ENCODE data around the gene CRYBB1. TPM values are rescaled to one million over a fixed set of nuclear protein-coding genes. Genes with fewer than 3 reads are reported as not detected.

Gene CRYBB1
- under 1 TPM; 0.29 to 0.78 (median 0.69) TPM for polyA plus RNA-seq (ENCODE audit: insufficient read length in 3 of 3)

DNA sequence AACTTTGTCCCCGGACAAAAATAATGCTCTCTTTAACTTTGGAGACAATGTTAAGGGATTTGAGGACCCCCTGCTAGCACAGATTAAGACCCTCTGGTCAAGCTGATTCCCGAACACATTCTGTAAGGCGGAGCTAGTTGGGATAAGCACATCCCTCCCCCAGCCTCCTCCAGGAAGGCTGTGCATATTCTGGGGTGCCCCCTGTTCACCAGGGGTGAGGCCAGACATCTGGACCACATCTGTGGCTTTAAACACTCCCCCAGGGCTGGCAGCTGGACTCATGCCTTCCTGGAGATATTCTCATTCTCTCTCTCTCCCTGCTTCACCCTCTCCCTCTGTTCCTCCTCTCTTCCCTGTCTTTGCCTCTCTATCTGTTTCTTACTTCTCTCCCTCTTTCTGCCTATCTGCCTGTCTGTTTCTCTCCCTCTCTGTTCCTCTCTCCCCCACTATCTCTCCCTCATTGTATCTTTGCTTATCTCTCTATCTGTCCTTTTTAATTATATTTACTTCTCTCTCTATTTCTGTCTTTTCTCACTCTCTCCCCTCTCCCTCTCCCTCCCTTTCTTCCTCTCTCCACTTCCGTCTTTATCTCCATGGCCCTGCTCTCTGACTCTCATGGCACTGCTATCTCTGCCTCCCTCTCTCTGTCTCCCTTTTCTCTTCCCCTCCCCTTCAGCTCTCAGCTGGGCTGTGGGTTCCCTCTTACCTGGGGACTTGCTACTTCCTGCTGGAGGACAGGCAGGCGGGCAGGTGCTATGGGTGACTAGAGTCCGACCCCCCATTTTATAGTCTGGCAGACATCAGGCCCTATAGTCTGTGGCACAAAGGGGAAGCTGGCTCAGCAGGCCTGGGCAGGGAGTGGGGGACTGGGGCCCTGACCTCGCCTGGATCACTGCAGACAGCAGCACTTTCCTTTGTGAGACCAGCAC is at the start of gene CRYBB1:
TSS of gene CRYBB1 (minus strand) at position 757 of the 929 bp plus-strand sequence. CDS start 1,708 bp downstream, outside the sequence.
- no peak for DNase-seq (ENCODE audit: low read depth in 3 of 3, low spot score in 2 of 3)

DNA sequence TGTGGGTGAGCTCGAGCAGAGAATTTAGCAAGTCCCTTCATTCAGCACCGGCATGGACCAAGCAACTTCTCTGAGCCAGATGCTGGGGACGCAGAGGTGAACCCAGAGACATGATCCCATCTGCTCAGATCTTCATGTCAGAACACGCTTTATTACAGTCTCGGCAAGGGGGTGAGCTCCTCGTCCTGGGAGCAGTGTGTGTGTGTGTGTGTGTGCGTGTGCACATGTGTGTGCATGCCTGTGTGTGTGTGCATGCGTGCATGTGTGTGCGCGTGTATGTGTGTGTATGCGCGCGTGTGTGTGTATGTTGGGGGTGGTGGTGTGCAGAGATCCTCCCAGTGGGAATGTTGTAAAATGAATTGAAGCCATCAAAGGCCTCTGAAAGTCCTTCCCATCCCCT is 49.3 kb upstream of the CRYBB1 start:
- no peak for DNase-seq (ENCODE audit: low read depth in 3 of 3, low spot score in 2 of 3)

DNA sequence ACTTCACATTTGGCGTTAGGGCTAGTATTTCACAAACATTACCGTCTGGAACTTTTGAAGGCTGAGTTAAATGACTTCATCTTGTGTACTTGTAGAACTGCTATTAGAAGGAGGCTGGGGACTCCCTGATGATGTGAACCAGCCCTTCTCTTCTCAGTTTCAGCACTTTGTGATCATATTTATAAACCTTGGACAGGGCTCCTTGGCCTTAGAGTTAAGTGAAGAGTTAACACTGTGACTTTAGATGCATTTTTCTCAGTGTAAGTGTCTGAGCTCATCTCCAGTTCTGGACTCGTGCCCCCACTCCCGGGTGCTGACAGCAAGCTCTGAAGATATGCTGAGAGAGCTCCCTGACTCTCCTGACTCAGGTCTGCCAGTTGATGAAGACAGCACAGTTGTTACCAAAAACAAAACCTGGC is 48.0 kb upstream of the CRYBB1 start:
- DNase-seq (ENCODE audit: low read depth in 3 of 3, low spot score in 2 of 3) = no peak

DNA sequence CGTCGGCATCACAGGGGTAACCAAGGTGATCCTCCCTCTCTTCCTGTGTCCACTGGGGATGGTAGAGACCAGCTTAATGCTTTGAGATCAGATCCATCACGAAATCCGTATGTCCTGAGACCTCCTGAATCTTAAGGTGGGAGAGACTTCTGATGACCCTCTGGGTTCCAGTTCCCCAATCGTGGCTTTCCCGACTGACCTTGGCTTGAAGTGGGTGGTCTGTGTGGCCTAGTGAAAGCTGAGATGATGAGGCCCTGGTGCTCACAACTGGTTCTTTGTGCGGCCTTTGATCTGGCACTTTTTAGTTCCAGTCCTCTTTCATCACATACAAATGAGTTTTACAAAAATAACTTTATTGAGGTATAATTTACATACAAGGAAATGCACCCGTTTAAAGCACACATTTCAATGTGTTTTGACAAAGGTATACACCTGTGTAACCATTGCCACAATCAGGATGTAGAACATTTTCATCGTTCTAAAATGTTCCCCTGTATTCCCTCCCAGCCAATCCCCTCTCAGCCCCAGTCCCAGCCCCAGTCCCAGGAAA is 45.6 kb upstream of the CRYBB1 start:
- DNase-seq (ENCODE audit: low read depth in 3 of 3, low spot score in 2 of 3) = no peak

DNA sequence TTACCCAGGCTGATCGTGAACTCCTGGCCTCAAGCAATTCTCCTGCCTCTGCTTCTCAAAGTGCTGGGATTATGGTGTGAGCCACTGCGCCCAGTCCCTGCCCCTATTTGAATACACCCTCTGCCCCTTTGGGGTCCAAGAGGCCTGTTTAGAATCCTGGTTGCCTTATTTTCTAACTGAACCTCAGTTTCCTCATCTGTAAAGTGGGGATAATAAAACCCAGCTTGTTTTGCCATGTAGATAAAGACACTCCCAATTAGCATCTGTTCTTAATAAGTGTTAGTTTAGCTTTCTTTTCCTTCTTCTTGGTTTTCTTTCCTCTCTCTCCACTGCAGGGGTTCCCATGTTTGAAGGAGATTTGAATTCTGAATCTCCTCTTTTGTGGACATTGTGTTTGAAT is 44.3 kb upstream of the CRYBB1 start:
- no peak for DNase-seq (ENCODE audit: low read depth in 3 of 3, low spot score in 2 of 3)

DNA sequence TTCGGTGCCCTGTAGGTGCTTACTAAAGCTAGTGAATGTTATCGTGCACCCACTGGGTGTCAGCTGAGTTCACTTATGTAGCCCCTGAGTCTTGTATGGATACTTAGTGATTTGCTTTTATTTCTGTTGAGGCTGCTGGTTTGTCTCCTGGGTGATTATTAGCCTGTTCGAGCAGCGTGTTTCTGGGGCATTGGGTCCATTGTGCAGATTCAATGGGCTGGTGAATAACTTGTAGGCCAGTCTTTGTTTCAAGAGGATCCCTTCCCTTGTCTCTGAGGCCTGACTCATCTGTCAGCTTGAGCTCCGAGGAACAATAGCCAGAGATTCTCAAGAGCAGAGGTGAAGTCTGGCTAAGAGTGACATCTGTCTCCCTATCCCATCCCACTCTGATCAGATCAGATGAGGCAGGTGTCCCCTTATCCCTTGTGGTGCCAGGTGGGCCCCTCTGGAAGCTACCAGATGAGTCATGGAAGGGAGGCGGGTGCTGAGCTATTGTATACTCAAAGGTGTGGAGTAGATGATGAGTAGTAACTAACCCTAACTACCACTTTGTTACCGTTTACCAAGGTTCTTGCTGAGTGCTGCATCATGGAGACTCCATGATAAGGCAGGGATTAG is 43.2 kb upstream of the CRYBB1 start:
- DNase-seq (ENCODE audit: low read depth in 3 of 3, low spot score in 2 of 3) = no peak

DNA sequence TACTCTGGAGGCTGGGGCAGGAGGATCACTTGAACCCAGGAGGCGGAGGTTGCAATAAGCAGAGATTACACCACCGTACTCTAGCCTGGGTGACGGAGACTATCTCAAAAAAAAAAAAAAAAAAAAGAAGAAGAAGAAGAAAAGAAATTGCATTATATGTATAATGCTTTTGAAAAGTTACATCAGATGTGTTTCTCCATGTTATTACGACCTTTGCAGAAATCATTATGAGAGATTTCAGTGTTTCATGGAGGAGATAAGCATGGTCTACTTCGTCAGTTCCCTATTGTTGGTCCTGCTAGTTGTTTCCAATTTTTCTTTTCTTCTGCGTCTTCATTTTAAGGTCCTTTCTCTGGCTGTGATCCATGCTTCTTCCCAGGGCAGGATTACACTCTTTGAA is 42.5 kb upstream of the CRYBB1 start:
- DNase-seq (ENCODE audit: low read depth in 3 of 3, low spot score in 2 of 3) = no peak

DNA sequence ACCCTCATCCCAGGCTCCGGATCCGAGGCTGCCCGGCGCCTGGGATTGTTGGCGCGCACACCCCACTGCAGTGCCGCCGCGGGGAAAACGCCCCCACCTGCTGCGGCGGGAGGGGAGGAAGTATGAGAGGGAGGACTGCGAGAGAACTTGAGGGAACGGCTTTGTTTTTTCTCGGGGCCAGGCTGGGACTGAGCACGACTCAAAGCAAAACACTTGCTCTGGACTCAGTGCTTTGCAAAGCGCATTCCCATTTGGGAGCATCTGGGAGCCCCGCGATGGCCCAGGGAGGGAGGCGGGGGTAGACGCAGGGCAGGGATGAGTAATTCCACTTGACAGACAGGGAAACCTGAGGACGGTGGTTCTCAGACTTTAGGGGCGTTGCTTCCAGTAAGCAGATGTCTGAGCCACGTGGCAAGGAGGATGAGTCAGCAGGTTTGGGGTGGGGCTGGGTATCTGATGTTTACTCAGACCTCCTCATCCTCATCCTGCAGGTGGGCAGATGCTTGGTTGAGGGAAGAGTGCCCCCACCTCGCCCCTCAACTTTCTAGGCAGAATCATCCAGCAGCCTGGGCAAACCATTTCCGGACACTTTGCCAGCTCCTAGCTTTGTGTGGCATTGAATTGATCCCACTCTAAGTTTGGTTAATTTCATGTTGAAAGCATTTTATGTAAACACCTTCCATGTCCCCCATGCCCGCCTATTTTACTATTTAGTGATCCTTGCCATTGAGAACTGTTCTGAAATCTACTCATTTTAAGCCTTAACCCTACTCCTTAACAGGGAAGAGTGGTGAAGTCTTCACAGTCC is 41.0 kb upstream of the CRYBB1 start:
- no peak for DNase-seq (ENCODE audit: low read depth in 3 of 3, low spot score in 2 of 3)

DNA sequence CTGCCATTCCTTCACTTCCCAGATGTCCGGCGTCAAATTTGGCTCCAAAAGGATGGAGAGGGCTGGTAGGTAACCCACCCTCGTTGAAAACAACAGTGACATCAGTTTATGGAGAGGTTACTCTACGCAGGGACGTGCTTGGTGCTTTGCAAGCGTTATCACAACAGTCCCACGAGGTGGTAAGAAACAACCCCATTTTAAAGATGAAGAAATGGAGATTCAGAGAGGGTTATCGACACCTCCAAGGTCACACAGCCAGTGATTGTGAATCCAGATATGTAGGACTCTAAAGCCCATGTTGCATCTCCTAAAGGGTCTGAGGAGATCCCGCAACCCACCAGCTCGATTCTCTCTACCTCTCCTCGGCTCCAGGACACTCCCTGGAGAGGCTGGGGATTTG is 40.3 kb upstream of the CRYBB1 start:
- no peak for DNase-seq (ENCODE audit: low read depth in 3 of 3, low spot score in 2 of 3)

DNA sequence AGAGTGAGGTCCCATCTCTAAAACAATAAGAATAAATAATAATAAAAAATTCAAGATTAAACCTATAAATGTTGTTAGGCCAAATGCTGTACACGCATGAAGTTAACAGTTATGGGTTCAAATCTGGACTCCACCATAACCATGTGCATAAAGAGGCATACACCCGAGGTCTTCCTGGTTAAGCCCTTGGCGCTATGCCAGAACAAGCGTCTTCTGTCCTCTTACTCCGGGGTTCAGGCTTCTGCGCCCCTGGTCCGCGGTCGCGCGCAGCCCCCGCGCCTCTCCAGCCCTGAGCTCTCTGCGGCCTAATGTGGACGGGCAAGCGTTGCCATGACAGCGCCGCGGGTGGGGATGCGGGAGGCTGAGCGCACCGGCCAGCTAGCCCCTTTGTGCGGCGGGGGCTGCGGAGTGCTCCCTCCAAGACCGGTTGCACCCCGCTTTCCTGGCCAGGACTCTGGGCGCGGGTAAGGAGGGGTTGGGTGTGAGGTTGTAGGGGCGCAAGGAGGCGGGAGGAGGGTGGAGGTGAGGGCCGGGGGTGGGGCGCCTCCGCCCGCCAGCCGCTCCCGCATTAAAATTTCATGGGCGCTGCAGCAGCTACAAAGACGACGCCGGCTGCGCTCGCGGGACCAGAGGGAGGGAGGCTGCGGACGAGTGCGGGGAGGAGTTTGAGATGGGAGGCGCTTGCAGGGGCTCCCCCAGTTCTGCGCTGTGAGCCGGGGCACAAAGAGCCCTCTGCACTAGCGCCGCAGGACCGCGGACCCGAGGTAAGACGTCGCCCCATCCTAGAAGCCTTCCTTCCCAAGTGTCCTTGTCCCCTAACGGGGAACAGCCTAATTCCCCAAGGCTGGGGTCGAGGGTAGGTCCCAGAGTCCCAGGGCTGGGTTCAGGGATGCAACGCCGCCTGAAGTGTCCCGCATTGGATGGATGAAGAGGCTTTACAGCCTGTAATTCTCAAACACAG is 39.3 kb upstream of the CRYBB1 start, which contains the start of gene MIAT:
TSS of gene MIAT (plus strand) at position 698 of the 961 bp plus-strand sequence.
- no peak for DNase-seq (ENCODE audit: low read depth in 3 of 3, low spot score in 2 of 3)

DNA sequence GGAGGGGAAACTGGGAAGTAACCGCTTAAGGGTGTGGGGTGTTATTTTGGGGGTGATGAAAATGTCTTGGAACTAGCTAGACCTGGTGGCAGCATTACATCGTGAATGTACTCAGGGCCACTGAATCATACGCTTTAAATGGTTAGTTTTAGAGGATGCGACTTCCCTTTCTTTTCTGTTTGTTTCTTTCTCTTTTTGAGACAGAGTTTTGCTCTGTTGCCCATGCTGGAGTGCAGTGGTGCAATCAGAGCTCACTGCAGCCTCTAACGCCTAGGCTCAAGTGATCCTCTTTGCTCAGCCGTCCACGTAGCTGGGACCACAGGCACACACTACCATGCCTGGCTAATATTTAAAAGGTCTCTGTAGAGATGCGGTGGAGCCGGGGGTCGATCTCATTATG is 34.0 kb upstream of the CRYBB1 start:
- DNase-seq (ENCODE audit: low read depth in 3 of 3, low spot score in 2 of 3) = no peak

DNA sequence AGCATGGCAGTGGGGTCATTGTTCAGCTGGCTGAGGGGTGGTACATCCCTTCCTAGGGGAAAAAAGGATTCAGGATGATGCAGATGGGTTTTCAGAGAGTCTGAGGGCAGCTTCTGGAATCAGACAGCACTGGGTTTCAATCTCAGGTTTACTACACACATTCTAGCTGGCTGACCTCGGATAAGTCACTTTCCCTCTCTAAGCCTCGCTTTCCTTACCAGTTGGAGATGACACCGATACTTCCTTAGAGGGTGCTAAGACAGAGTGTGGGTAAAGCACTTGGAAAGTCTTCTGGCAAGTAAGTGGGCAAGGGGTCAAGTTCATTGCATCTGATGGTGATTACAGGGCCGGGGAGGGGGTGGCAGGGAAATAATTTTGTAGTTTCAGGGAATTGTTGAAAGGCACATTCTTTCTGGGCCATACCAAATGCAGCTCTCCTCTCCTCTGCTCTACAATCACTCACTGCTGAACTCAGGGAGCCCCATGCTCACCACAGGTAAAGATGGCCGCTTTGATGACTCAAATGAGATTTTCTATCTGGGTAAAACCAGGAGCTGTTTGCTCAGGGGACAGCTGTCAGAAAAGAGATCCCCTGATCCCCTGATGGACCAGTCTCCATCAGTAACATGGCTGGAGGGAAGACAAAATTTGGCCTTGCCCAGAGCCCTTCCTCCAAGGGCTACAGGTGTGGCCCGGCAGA is 33.0 kb upstream of the CRYBB1 start:
- no peak for DNase-seq (ENCODE audit: low read depth in 3 of 3, low spot score in 2 of 3)

DNA sequence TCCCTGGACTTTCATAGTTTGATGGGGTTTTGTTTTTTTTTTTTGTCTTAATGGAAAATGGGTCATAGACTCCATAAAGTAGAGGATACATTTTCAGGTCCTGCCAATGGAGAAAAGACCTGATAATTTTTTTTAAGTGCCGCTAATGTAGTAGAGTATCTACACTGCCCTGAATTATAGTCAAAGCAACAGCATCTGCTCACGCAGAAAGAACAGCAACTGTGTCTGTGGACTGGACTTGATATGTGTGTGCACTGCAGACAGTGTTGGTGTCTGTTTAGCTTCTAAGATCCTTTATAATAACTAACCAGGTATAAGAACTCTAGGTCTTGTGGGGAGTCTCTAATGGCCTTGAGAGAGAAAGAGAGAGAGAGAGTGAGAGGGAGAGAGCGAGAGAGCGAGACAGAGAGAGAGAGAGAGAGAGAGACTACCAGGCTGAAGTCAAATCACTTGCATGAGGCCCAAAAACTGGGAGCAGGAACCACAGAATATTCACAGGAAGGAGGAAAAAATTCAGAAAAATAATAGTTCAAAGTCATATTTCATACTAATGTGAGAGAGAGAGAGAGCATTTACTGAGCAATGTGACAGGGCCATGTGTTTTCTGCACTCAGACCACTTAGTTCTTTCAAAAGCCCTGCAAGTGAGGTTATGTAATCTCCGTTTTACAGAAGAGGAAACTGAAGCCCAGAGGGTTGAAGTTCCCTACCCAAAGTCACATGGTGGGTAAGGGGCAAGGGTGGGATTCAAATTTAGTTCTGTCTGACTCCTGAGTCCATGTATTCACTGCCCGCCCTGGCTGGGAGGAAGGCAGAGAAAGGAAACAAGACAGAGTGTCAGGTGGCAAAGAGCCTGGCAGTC is 30.9 kb upstream of the CRYBB1 start:
- DNase-seq (ENCODE audit: low read depth in 3 of 3, low spot score in 2 of 3) = no peak

DNA sequence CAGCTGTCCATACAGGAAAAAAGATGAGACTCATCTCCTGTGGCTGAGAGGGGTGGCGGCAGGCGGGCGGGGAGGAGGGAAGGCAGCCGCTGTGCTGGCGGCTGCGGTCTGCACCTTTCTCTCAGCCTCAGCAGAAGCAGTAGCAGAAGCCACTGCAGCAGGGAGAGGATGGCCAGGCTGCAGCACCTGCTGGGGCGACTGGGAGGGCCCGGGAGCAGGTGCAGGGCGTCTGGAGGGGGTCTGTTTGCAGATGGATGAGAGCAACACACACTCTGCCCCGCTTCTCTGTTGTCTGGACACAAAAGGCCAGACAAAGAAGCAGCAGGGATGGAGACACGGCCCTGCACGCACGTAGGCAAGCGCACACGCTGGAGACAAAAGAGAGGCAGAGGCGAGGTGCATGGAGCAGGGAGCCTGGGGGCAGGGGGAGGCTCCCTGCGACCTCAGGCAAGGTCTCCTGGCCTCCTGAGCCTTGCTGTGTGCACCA is 30.2 kb upstream of the CRYBB1 start:
- no peak for DNase-seq (ENCODE audit: low read depth in 3 of 3, low spot score in 2 of 3)

DNA sequence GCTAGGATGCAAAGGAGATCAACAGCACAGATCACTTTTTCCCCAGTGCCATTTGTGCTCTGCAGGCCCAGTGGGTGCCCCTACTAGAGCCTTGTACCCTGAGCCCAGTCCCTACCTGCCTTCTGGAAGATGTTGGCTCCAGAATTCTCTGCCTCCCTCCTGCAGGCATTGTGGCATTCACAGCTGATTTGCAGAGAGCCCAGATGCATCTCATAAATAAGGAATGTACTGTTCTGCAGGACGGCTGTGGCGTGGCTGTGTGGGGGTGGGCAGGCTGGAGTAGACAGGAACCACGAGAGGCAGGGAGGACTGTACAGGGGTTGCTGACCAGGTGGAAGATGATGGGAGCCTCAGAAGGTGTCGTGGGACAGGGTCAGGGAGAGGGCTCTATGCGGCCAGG is 28.3 kb upstream of the CRYBB1 start:
- no peak for DNase-seq (ENCODE audit: low read depth in 3 of 3, low spot score in 2 of 3)

DNA sequence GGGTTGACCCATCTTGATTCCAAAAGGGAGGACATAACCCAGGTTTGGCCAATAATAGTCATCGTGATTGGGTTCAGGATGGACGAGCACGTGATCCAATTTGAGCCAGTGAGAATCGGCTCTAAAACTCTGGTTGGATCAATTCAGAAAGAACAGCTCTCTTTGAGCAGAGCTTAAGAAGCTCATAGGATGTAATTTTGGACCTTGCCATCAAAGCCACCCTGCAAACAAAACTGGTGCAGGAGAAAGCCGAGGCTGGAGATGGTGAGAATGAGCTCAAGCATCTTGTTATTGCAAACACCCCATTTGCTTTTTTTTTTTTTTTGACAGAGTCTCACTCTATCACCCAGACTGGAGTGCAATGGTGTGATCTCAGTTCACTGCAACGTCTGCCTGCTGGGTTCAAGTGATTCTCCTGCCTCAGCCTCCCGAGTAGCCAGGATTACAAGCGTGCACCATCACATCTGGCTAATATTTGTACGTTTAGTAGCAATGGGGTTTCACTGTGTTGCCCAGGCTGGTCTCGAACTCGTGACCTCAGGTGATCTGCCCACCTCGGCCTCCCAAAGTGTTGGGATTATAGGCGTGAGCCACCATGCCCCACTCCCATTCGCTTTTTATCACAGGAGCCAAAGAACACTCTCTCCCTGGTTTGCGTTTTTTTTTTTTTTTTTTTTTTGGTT is 25.7 kb upstream of the CRYBB1 start:
- no peak for DNase-seq (ENCODE audit: low read depth in 3 of 3, low spot score in 2 of 3)

All from right renal cortex interstitium (tissue), 3 donors.